Adrenal gland (tissue), 12 donors: ENCODE measurements around the gene ZIC2. TPM values are rescaled to one million over a fixed set of nuclear protein-coding genes. Genes with fewer than 3 reads are reported as not detected.

Source experiments
- DNase-seq, 7 donors: peaks; one replicate each; pipeline ENCODE4 v3.0.0-alpha.2; 2019 to 2020
- H3K27ac ChIP-seq, 5 donors: fragments of 200-600 bp; sonication (generic) in 4 of 5; 1 replicate in 3 of 5; 2 replicates in 2 of 5; pipeline versions ENCODE4 v1.5.1 to v1.8.0; 2016 to 2020; ENCODE audit warnings: mild to moderate bottlenecking in 1 of 5
- H3K27me3 ChIP-seq: fragments of 200-600 bp; 2 replicates; pipeline ENCODE4 v1.8.0; 2021
- H3K36me3 ChIP-seq, 2 donors: fragments of 200-600 bp; replicated peaks in 1 of 2; 1 replicate in 1 of 2; 2 replicates in 1 of 2; pipeline versions ENCODE4 v1.5.1 to v1.8.0; 2018 to 2022
- H3K4me1 ChIP-seq, 2 donors: fragments of 200-600 bp; replicated peaks in 1 of 2; 1 replicate in 1 of 2; 2 replicates in 1 of 2; pipeline versions ENCODE4 v1.5.1 to v1.8.0; 2018 to 2021
- H3K4me3 ChIP-seq, 4 donors: fragments of 200-600 bp; sonication (generic) in 3 of 4; one replicate each; pipeline ENCODE4 v1.5.1; 2016 to 2018
- H3K9me3 ChIP-seq, 3 donors: fragments of 200-600 bp; sonication (generic) in 1 of 3; replicated peaks in 1 of 3; 1 replicate in 2 of 3; 2 replicates in 1 of 3; pipeline versions ENCODE4 v1.5.1 to v1.8.0; 2016 to 2021
- POLR2A ChIP-seq, 2 donors: fragments of 450-650 bp; IDR thresholded peaks; one replicate each; pipeline ENCODE4 v1.6.1; 2017; ENCODE audit warnings: antibody characterized with exemption in 2 of 2, mild to moderate bottlenecking in 2 of 2, moderate library complexity in 1 of 2
- WGBS, 4 donors: extraction: QIAGEN DNeasy Blood & Tissue Kit in 2 of 4; methylation state at CpG; one replicate each; pipeline versions ENCODE4 v1.1.5 to v1.1.7; 2013 to 2017; 5-methylcytosine and 5-hydroxymethylcytosine counted together
- intact Hi-C, 2 donors: fragments of 100-400 bp; cut with DNase I; formaldehyde crosslinking; loops; one replicate each; pipeline versions ENCODE4 v1.14.1 to v1.15.0; 2022 to 2023
- polyA plus RNA-seq, 3 donors: library from polyadenylated mRNA; stranded (reverse); fragments of 200-250 nt in 2 of 3; fragments of 350-450 nt in 1 of 3; fragmentation: Illumina TruSeq in 1 of 3; extraction: RNeasy Lipid Tissue Mini Kit (QIAGEN cat#74804) in 1 of 3; gene quantifications; one replicate each; pipeline ENCODE4 v1.2.3, GENCODE V29; 2013 to 2014
- total RNA-seq, 9 donors: library from RNA; depleted of rRNA in 4 of 9; stranded (reverse); fragments of >200 nt in 4 of 9; fragments of 120-200 nt in 1 of 9; fragmentation: NEBNext Ultra II Directional in 1 of 9; extraction: Animal tissue kit (Norgen Biotek cat#: 25700) in 1 of 9; gene quantifications; one replicate each; pipeline versions ENCODE4 v1.1.0 to v1.2.4, GENCODE V29; 2013 to 2023
- TF ChIP-seq, protein P1 (sequence below), 6 experiments: fragments of 450-650 bp in 4 of 6; fragments of 200-600 bp in 2 of 6; sonication (generic) in 1 of 6; IDR thresholded peaks; 1 replicate in 5 of 6; 2 replicates in 1 of 6; pipeline versions ENCODE4 v1.5.1 to v1.8.0; 2016 to 2021; ENCODE audit warnings: antibody characterized with exemption in 6 of 6, mild to moderate bottlenecking in 2 of 6, moderate library complexity in 1 of 6
- donor health status: healthy with polysubstance abuse.
- donor health status: Bipolar disorder and iron deficiency.
- donor health status: DM: yes; HTN: yes; CAD: no.
- donor health status: DM: no; HTN: no; CAD: no.
- donor health status: DM: no; HTN: no; CAD: no.
- donor health status: DM: yes; HTN: yes; CAD: no.

Gene ZIC2
- total and polyA plus RNA-seq, 12 donors = 0.43 to 0.46 TPM; not detected in 10

DNA sequence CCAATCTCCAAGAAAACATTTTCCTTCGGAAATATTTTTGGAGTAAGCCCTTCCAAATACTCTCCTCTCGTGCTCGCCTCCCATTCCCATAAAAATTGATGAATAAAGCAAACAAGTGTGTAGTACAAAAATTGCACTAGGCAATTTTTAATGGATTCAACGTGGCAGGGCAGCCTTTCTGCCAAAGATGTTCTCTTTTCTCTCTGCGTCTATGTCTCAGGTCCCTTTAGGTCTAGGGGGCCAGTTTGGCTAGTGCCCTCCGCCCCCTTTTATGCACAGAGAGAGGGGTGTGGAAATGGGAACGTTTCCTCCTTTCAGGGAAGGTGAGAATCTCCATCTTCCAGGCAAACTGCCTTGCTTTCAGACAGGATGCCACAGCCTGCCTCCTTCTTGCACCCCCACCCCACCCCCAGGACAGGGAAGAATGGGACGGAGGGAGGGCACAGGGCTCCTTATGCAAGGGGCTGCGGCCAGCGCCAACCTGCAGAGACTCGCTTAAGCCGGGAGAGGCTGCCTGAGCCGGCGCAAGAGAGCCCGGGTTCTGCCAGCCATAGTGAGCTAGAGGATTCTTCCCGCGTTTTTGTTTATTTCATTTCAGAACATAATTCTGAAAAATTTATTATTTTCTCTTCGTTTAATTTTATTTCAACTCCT is 2.7 kb upstream of the ZIC2 start:
- intact Hi-C loops = no loop called here
- H3K9me3 ChIP-seq = no peaks in the 10 kb centered on the region
- DNase-seq = peak in 1 of 7 donors; percentile 24
- 8 to 14% (median 9%) methylated on average over 16 to 18 of the region's 18 CpGs for WGBS, 4 donors
- H3K36me3 ChIP-seq = no peaks in the 10 kb centered on the region
- peaks cover 92% of the 10 kb centered on the region for H3K27me3 ChIP-seq
- peaks cover 19 to 27% of the 10 kb centered on the region in 2 donors for H3K4me1 ChIP-seq
- H3K4me3 ChIP-seq = no peak overlapping the region
- TF ChIP-seq, protein P1, sequence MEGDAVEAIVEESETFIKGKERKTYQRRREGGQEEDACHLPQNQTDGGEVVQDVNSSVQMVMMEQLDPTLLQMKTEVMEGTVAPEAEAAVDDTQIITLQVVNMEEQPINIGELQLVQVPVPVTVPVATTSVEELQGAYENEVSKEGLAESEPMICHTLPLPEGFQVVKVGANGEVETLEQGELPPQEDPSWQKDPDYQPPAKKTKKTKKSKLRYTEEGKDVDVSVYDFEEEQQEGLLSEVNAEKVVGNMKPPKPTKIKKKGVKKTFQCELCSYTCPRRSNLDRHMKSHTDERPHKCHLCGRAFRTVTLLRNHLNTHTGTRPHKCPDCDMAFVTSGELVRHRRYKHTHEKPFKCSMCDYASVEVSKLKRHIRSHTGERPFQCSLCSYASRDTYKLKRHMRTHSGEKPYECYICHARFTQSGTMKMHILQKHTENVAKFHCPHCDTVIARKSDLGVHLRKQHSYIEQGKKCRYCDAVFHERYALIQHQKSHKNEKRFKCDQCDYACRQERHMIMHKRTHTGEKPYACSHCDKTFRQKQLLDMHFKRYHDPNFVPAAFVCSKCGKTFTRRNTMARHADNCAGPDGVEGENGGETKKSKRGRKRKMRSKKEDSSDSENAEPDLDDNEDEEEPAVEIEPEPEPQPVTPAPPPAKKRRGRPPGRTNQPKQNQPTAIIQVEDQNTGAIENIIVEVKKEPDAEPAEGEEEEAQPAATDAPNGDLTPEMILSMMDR (IDR thresholded peaks at IDR 0.05) = no peak
- no peak for TF ChIP-seq POLR2A (IDR thresholded peaks at IDR 0.05)
- H3K27ac ChIP-seq = no peak overlapping the region

DNA sequence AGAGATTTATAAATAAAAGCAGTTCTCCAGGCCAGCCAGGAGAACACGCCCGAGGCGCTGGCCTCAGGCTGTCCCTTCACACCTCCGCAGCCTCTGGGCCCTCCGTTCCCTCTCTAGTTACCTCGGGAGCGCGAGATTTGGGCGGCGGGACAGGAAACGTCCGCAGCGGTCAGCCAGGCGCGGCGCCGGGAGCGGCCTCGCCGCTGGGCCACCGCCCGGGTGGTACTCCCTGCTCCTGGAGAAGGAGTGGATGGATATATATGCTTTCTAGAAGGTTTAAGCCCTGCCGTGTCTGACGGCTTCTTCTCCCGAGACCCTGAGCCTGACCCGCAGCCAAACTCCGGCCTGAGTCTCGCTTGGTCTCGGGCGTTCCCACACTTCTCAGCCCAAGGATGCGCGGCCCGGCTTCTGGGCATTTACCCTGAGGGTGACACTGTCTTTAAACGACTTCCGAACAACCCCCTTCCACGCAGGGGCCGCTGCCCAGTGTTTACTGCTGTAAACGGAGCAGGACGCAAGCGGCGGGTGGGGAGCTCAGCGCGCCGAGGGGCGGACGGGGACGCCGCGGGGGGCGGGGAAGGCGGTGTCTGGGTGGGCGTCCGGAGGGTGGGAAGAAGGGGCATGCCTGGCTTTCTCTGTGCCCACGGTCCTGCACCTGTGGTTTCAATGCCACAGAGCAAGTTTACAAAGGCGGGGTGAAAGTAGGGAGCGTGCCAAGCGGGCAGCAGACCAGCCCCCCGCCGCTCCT is 2.0 kb upstream of the ZIC2 start:
- peak in 1 of 7 donors; percentile 38 for DNase-seq
- WGBS, 4 donors = 3 to 8% (median 6%) methylated on average over 22 to 59 of the region's 59 CpGs
- H3K9me3 ChIP-seq = no peaks in the 10 kb centered on the region
- TF ChIP-seq, protein P1 (IDR thresholded peaks at IDR 0.05) = no peak
- no peak for TF ChIP-seq POLR2A (IDR thresholded peaks at IDR 0.05)
- peak overlapping the region in 1 of 4 donors; percentile 64 for H3K4me3 ChIP-seq
- intact Hi-C loops = no loop called here
- no peaks in the 10 kb centered on the region for H3K36me3 ChIP-seq
- peaks cover 92% of the 10 kb centered on the region for H3K27me3 ChIP-seq
- H3K4me1 ChIP-seq = peaks cover 19 to 27% of the 10 kb centered on the region in 2 donors
- H3K27ac ChIP-seq = no peak overlapping the region

DNA sequence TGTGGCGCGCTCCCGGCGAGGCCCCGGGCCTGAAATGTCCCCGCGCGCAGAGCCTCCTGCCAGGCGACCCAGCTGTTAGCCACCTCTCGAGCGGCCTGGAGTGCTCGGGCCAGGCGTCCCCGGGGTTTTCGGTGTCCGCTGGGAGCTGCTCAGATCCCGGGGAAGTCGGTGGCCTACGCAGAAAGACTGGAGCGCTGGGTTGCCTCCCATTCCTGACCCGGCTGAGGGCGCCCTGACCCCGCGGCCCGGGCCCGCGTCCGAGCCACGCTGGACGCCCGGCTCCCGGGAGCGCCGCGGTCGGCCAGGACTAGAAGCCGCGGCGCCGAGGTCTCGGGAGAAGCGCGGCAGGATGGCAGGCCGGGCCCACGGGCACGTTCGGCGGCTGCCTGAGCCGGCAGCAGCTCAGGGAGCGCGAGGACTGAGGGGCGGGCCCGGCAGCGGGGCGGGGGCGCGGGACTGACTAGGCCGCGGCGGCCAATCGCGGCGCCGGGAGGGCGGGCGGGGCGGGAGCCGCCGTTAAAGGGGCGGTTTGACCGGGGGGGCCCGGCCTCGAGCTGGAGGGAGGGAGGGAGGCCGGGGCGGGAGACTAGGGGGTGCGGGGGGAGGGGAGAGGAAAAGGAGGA is 1.3 kb upstream of the ZIC2 start:
- no peak overlapping the region for H3K27ac ChIP-seq
- H3K4me3 ChIP-seq = peak overlapping the region in 2 of 4 donors; percentile 26 to 64
- H3K36me3 ChIP-seq = no peaks in the 10 kb centered on the region
- H3K4me1 ChIP-seq = peaks cover 19 to 27% of the 10 kb centered on the region in 2 donors
- DNase-seq = peak; percentile 42 to 74 (median 67)
- 0 to 2% (median 2%) methylated on average over 10 to 74 of the region's 76 CpGs for WGBS, 4 donors
- TF ChIP-seq POLR2A (IDR thresholded peaks at IDR 0.05) = no peak
- TF ChIP-seq, protein P1 (IDR thresholded peaks at IDR 0.05) = no peak
- intact Hi-C loops = no loop called here
- H3K27me3 ChIP-seq = peaks cover 91% of the 10 kb centered on the region
- no peaks in the 10 kb centered on the region for H3K9me3 ChIP-seq
